H1 (cell line): ENCODE results near the gene LPO. TPM values are rescaled to one million over a fixed set of nuclear protein-coding genes. Genes with fewer than 3 reads are reported as not detected.

Experiments
- CTCF ChIA-PET: fragments of 300-600 bp; sonication (Branson Sonifier 250); formaldehyde crosslinking; loops from one replicate; lab custom pipeline; 2021; ENCODE audit not compliant: partially characterized antibody; lab: Charles Lee
- POLR2A ChIA-PET: fragments of 300-600 bp; sonication (Branson Sonifier 250); formaldehyde crosslinking; loops from one replicate; lab custom pipeline; 2021; ENCODE audit warnings: inconsistent platforms; ENCODE audit not compliant: partially characterized antibody; lab: Charles Lee
- DNase-seq, 2 experiments: peaks; one replicate each; pipeline versions ENCODE4 v3.0.0 to v3.0.0-alpha.2; 2010 to 2022; ENCODE audit warnings: low spot score in 2 of 2, low read depth in 1 of 2, mixed read lengths in 1 of 2
- FAIRE-seq: peaks from 2 replicates; lab custom pipeline; 2011; peaks lifted over from hg19 to GRCh38; lab: Jason Lieb, UNC
- H2AFZ ChIP-seq: 2 replicates; pipeline ENCODE4 v1.8.1; 2012; ENCODE audit warnings: low read length, inconsistent platforms
- H2AK5ac ChIP-seq: 2 replicates; pipeline ENCODE4 v1.6.1; 2013; ENCODE audit warnings: low read depth, low read length
- H2BK120ac ChIP-seq: replicated peaks from 2 replicates; pipeline ENCODE3; 2013; ENCODE audit warnings: low read depth, low read length, inconsistent platforms
- H2BK12ac ChIP-seq: 2 replicates; pipeline ENCODE4 v1.6.1; 2013; ENCODE audit warnings: low read depth, low read length
- H2BK15ac ChIP-seq: 2 replicates; pipeline ENCODE4 v1.6.1; 2013; ENCODE audit warnings: low read length
- H2BK20ac ChIP-seq: 2 replicates; pipeline ENCODE4 v1.6.1; 2013; ENCODE audit warnings: low read length
- H2BK5ac ChIP-seq: 2 replicates; pipeline ENCODE4 v1.6.1; 2013; ENCODE audit warnings: low read depth, low read length
- H3K14ac ChIP-seq: 2 replicates; pipeline ENCODE4 v1.6.1; 2013; ENCODE audit warnings: inconsistent platforms; ENCODE audit not compliant: insufficient read length
- H3K18ac ChIP-seq: 2 replicates; pipeline ENCODE4 v1.6.1; 2013; ENCODE audit warnings: low read length; ENCODE audit errors: extremely low read depth
- H3K23ac ChIP-seq: 2 replicates; pipeline ENCODE4 v1.6.1; 2013; ENCODE audit warnings: inconsistent platforms; ENCODE audit not compliant: insufficient read length
- H3K23me2 ChIP-seq: 2 replicates; pipeline ENCODE4 v1.6.1; 2013; ENCODE audit warnings: low read depth, low read length
- H3K27ac ChIP-seq: 2 replicates; pipeline ENCODE4 v1.6.1; 2011; ENCODE audit warnings: low read depth, low read length, inconsistent platforms
- H3K27me3 ChIP-seq, 4 experiments: replicated peaks in 1 of 4; 1 replicate in 1 of 4; 2 replicates in 3 of 4; pipeline versions ENCODE4 v1.6.1 to v1.8.1; 2011 to 2013; ENCODE audit warnings: low read length in 3 of 4, mild to moderate bottlenecking in 3 of 4, inconsistent platforms in 2 of 4, mixed read lengths in 2 of 4, moderate library complexity in 1 of 4; ENCODE audit not compliant: control insufficient read depth in 3 of 4, insufficient read depth in 3 of 4; ENCODE audit errors: extremely low read depth in 1 of 4
- H3K36me3 ChIP-seq, 4 experiments: 2 replicates each; pipeline versions ENCODE4 v1.6.1 to v1.8.1; 2011 to 2013; ENCODE audit warnings: mild to moderate bottlenecking in 4 of 4, low read length in 3 of 4, moderate library complexity in 2 of 4, control low read depth in 1 of 4, inconsistent platforms in 1 of 4; ENCODE audit not compliant: insufficient read depth in 4 of 4, control insufficient read depth in 2 of 4
- H3K4ac ChIP-seq: replicated peaks from 2 replicates; pipeline ENCODE3; 2013; ENCODE audit warnings: low read length, low read depth, mixed read lengths, inconsistent platforms; ENCODE audit not compliant: insufficient read length
- H3K4me1 ChIP-seq, 4 experiments: replicated peaks in 1 of 4; 1 replicate in 1 of 4; 2 replicates in 3 of 4; pipeline versions ENCODE4 v1.6.1 to v1.8.1; 2011 to 2013; ENCODE audit warnings: low read length in 3 of 4, inconsistent platforms in 2 of 4, mixed read lengths in 1 of 4; ENCODE audit not compliant: insufficient read depth in 4 of 4, control insufficient read depth in 3 of 4
- H3K4me2 ChIP-seq, 2 experiments: 2 replicates each; pipeline versions ENCODE4 v1.6.1 to v1.8.1; 2011 to 2013; ENCODE audit warnings: low read depth in 2 of 2, low read length in 2 of 2, control low read depth in 1 of 2, inconsistent platforms in 1 of 2, mild to moderate bottlenecking in 1 of 2; ENCODE audit not compliant: insufficient read depth in 1 of 2
- H3K4me3 ChIP-seq, 4 experiments: fragments of 200-600, 300-600 bp in 1 of 4; sonication (generic), shearing (Covaris generic), sonication (Bioruptor Twin) in 1 of 4; 2 replicates each; pipeline versions ENCODE4 v1.5.1 to v1.8.1; 2011 to 2016; ENCODE audit warnings: low read length in 4 of 4, low read depth in 3 of 4, control low read depth in 2 of 4, inconsistent platforms in 2 of 4, mild to moderate bottlenecking in 2 of 4, mixed read lengths in 1 of 4, moderate library complexity in 1 of 4; ENCODE audit not compliant: insufficient read depth in 2 of 4; ENCODE audit errors: extremely low read depth in 1 of 4
- H3K56ac ChIP-seq: replicated peaks from 2 replicates; pipeline ENCODE3; 2013; ENCODE audit warnings: low read depth, mild to moderate bottlenecking, mixed read lengths, low read length, inconsistent platforms; ENCODE audit not compliant: insufficient read length
- H3K79me1 ChIP-seq: 2 replicates; pipeline ENCODE4 v1.6.1; 2013; ENCODE audit warnings: low read depth, low read length, control low read depth
- H3K79me2 ChIP-seq, 2 experiments: 2 replicates each; pipeline versions ENCODE4 v1.6.1 to v1.8.1; 2012 to 2013; ENCODE audit warnings: low read length in 2 of 2, mild to moderate bottlenecking in 2 of 2, inconsistent platforms in 1 of 2; ENCODE audit not compliant: insufficient read depth in 2 of 2, control insufficient read depth in 1 of 2
- H3K9ac ChIP-seq, 4 experiments: replicated peaks in 1 of 4; 1 replicate in 1 of 4; 2 replicates in 3 of 4; pipeline versions ENCODE4 v1.6.1 to v1.8.1; 2011 to 2013; ENCODE audit warnings: low read depth in 3 of 4, low read length in 3 of 4, control low read depth in 2 of 4, mild to moderate bottlenecking in 2 of 4, moderate library complexity in 2 of 4, inconsistent platforms in 1 of 4; ENCODE audit errors: extremely low read depth in 1 of 4
- H3K9me3 ChIP-seq, 2 experiments: 2 replicates each; pipeline versions ENCODE4 v1.6.1 to v1.8.1; 2012 to 2013; ENCODE audit warnings: mild to moderate bottlenecking in 2 of 2, moderate library complexity in 2 of 2, control low read depth in 1 of 2, inconsistent platforms in 1 of 2, low read depth in 1 of 2, low read length in 1 of 2, mixed read lengths in 1 of 2; ENCODE audit not compliant: insufficient read depth in 2 of 2
- H4K20me1 ChIP-seq, 2 experiments: replicated peaks in 1 of 2; 2 replicates each; pipeline versions ENCODE3 to v1.8.1; 2011 to 2013; ENCODE audit warnings: inconsistent platforms in 2 of 2, low read length in 2 of 2, mild to moderate bottlenecking in 1 of 2; ENCODE audit not compliant: insufficient read depth in 2 of 2, control insufficient read depth in 1 of 2
- H4K5ac ChIP-seq: 2 replicates; pipeline ENCODE4 v1.6.1; 2013; ENCODE audit warnings: low read length, low read depth, mixed read lengths, inconsistent platforms; ENCODE audit not compliant: insufficient read length
- H4K8ac ChIP-seq: 2 replicates; pipeline ENCODE4 v1.8.0; 2013; ENCODE audit warnings: mild to moderate bottlenecking, moderate library complexity, low read length, inconsistent platforms; ENCODE audit not compliant: insufficient read depth; ENCODE audit errors: extremely low read depth
- H4K91ac ChIP-seq: replicated peaks from 2 replicates; pipeline ENCODE3; 2013; ENCODE audit warnings: low read length, mixed read lengths, inconsistent platforms; ENCODE audit not compliant: insufficient read length
- BRCA1 ChIP-seq: IDR thresholded peaks from 2 replicates; pipeline ENCODE4 v1.6.1; 2012; ENCODE audit warnings: low read depth, low read length, improper control_type of control experiment
- CBX5 ChIP-seq: fragments of 300-800, 300-1000 bp; sonication (generic); IDR thresholded peaks from 2 replicates; pipeline ENCODE4 v1.7.1; 2016; ENCODE audit warnings: antibody characterized with exemption, low read length, low read depth
- CBX8 ChIP-seq: fragments of 300-800, 300-1000 bp; sonication (generic); IDR thresholded peaks from 2 replicates; pipeline ENCODE4 v1.7.1; 2016; ENCODE audit warnings: low read depth, low read length, borderline replicate concordance
- CTCF ChIP-seq, 3 experiments: IDR thresholded peaks; 1 replicate in 2 of 3; 2 replicates in 1 of 3; pipeline versions ENCODE4 v1.5.1 to v1.6.1; 2011; ENCODE audit warnings: low read length in 3 of 3, mild to moderate bottlenecking in 3 of 3, inconsistent platforms in 2 of 3, low read depth in 1 of 3, moderate library complexity in 1 of 3; ENCODE audit not compliant: insufficient read depth in 1 of 3; ENCODE audit errors: control extremely low read depth in 1 of 3
- HDAC2 ChIP-seq, 2 experiments: fragments of 300-600 bp in 1 of 2; sonication (generic) in 1 of 2; IDR thresholded peaks; 2 replicates each; pipeline ENCODE4 v1.6.1; 2011 to 2012; ENCODE audit warnings: low read depth in 2 of 2, low read length in 2 of 2, mild to moderate bottlenecking in 2 of 2, moderate library complexity in 2 of 2, borderline replicate concordance in 1 of 2, inconsistent platforms in 1 of 2
- JUND ChIP-seq: IDR thresholded peaks from 2 replicates; pipeline ENCODE4 v1.6.1; 2011; ENCODE audit warnings: mild to moderate bottlenecking, improper control_type of control experiment, low read length
- SP2 ChIP-seq: IDR thresholded peaks from 2 replicates; pipeline ENCODE4 v1.6.1; 2012; ENCODE audit warnings: mild to moderate bottlenecking, low read length, inconsistent platforms
- TBP ChIP-seq: IDR thresholded peaks from 2 replicates; pipeline ENCODE4 v1.6.1; 2011; ENCODE audit warnings: low read depth, low read length, improper control_type of control experiment
- TEAD4 ChIP-seq: IDR thresholded peaks from 2 replicates; pipeline ENCODE4 v1.6.1; 2012; ENCODE audit warnings: low read depth, low read length, inconsistent platforms, mixed read lengths
- WGBS, 2 experiments: shearing (Covaris generic) in 1 of 2; methylation state at CpG; one replicate each; pipeline versions ENCODE4 v1.1.6 to v1.1.7; 2013 to 2015; ENCODE audit warnings: low lambda C conversion rate in 2 of 2, mixed read lengths in 2 of 2, inconsistent platforms in 1 of 2, low coverage in 1 of 2, missing lambda C conversion rate in 1 of 2; ENCODE audit not compliant: insufficient replicate concordance in 2 of 2, insufficient coverage in 1 of 2, insufficient read length in 1 of 2; ENCODE audit errors: extremely low coverage in 1 of 2, missing lambda C conversion rate in 1 of 2; 5-methylcytosine and 5-hydroxymethylcytosine counted together
- polyA plus RNA-seq, 7 experiments: library from polyadenylated mRNA; depleted of rRNA in 3 of 7; stranded (reverse) in 5 of 7; unstranded in 2 of 7; fragments of >200 nt in 5 of 7; fragments of 200-250 nt in 2 of 7; gene quantifications; 1 replicate in 5 of 7; 2 replicates in 1 of 7; 4 replicates in 1 of 7; pipeline versions ENCODE4 v1.2.1 to v1.2.3, GENCODE V29; 2011 to 2013; ENCODE audit warnings: missing spikeins in 2 of 7, mixed read lengths in 2 of 7
- total RNA-seq: library from RNA; stranded (reverse); fragmentation: NEBNext Ultra II Directional; extraction: Animal tissue kit (Norgen Biotek cat#: 25700); gene quantifications from 2 replicates; pipeline ENCODE4 v1.2.1, GENCODE V29; 2021

The LPO gene
- total and polyA plus RNA-seq, 2 of the 8 experiments (the other 6 are each of a cell fraction or from before 2014, with no cell fraction given) = 0.38 to 0.52 TPM

GRCh38 chr17:58312021-58312630 lies 73.7 kb downstream of the LPO start:
- H3K9me3 ChIP-seq = no peaks in the 10 kb centered on the region
- H2BK15ac ChIP-seq = no peak overlapping the region
- H3K23ac ChIP-seq = no peak overlapping the region
- H3K36me3 ChIP-seq = no peaks in the 10 kb centered on the region
- no peak overlapping the region; the same call in 1 of the 2 replicates for H3K27ac ChIP-seq
- no peaks in the 10 kb centered on the region; the same call in 1 of the 2 replicates for H3K23me2 ChIP-seq
- no peaks in the 10 kb centered on the region for H3K27me3 ChIP-seq
- H2BK12ac ChIP-seq = peak overlapping the region; percentile 9; the same call in 1 of the 2 replicates
- H3K4me2 ChIP-seq = no peak overlapping the region
- DNase-seq = peak in 1 of 2 experiments; percentile 40
- H3K79me1 ChIP-seq = no peaks in the 10 kb centered on the region
- no peak overlapping the region for H3K4me3 ChIP-seq
- no peak overlapping the region for H2AK5ac ChIP-seq
- H4K8ac ChIP-seq = no peak overlapping the region
- no peaks in the 10 kb centered on the region for H3K79me2 ChIP-seq
- peaks cover 0 to 11% (median 6%) of the 10 kb centered on the region in 4 experiments; a peak in 4 of 7 replicates for H3K4me1 ChIP-seq
- CTCF ChIA-PET = interaction anchor here (0.6 to 21.9 kb wide), 14 partner anchors 8 to 170 kb away, joined by 3 to 384 read pairs (median 4); partner anchors contain the start of gene SUPT4H1
- FAIRE-seq = no peak
- H2BK20ac ChIP-seq = no peak overlapping the region
- H2BK5ac ChIP-seq = no peak overlapping the region
- no peak overlapping the region for H2AFZ ChIP-seq
- no peaks in the 10 kb centered on the region for H4K20me1 ChIP-seq
- POLR2A ChIA-PET = interaction anchor here (1.1 kb wide), 2 partner anchors 9 to 31 kb away, joined by 3 to 6 read pairs; partner anchors contain the start of gene MPO
- 94% methylated on average over 21 of the region's 23 CpGs; no CpG with 5 or more reads in 1 of the 2 experiments for WGBS, 2 experiments
- H3K9ac ChIP-seq = no peak overlapping the region
- H2BK120ac ChIP-seq = no peak overlapping the region
- H3K14ac ChIP-seq = no peak overlapping the region
- H3K18ac ChIP-seq = no peak overlapping the region
- no peak overlapping the region for H3K4ac ChIP-seq
- H3K56ac ChIP-seq = no peak overlapping the region
- TF ChIP-seq BRCA1 = no peak
- TF ChIP-seq SP2 = no peak
- no peak for TF ChIP-seq JUND
- no peak for TF ChIP-seq HDAC2 (IDR thresholded peaks at IDR 0.05; ENCODE audit: borderline replicate concordance in 1 of 2, low read depth in 2 of 2, low read length in 2 of 2)
- no peak for TF ChIP-seq TBP
- no peak for TF ChIP-seq CTCF (IDR thresholded peaks at IDR 0.05; ENCODE audit: control extremely low read depth in 1 of 3, insufficient read depth in 1 of 3, low read depth in 1 of 3, low read length in 3 of 3)
- no peak for TF ChIP-seq TEAD4
- TF ChIP-seq CBX8 = no peak
- no peak for TF ChIP-seq CBX5
- H4K91ac ChIP-seq = peak overlapping the region; percentile 10
- H4K5ac ChIP-seq = no peak overlapping the region
